ENCODE data around the gene IL17B.

Gene IL17B

GRCh38 chr5:149379177-149379761 lies at the start of gene IL17B:
Gene IL17B, minus strand, starts transcription at chr5:149379292. Its CDS starts 67 bp downstream, at chr5:149379225.
- no peak for DNase-seq

GRCh38 chr5:149428032-149428431 lies 48.9 kb upstream of the IL17B start:
- no peak for DNase-seq

- DNase-seq, result no peak
Observed at GRCh38 chr5:149427374-149427773, 48.3 kb upstream of the IL17B start.

- no peak for DNase-seq
Observed at GRCh38 chr5:149426931-149427330, 47.8 kb upstream of the IL17B start.

- DNase-seq, result no peak
Observed at GRCh38 chr5:149425729-149426128, 46.6 kb upstream of the IL17B start.

- no peak for DNase-seq
Observed at GRCh38 chr5:149424371-149425315, 45.6 kb upstream of the IL17B start.

- DNase-seq, result no peak
Observed at GRCh38 chr5:149423794-149424268, 44.7 kb upstream of the IL17B start.

- no peak for DNase-seq
Observed at GRCh38 chr5:149423049-149423793, 44.1 kb upstream of the IL17B start.

- no peak for DNase-seq
Observed at GRCh38 chr5:149422366-149423048, 43.4 kb upstream of the IL17B start.

- no peak for DNase-seq
Observed at GRCh38 chr5:149421834-149422233, 42.7 kb upstream of the IL17B start.

GRCh38 chr5:149421372-149421685 lies 42.2 kb upstream of the IL17B start:
- DNase-seq, result no peak

- DNase-seq, result no peak
Observed at GRCh38 chr5:149420545-149421371, 41.7 kb upstream of the IL17B start.

GRCh38 chr5:149419859-149420544 lies 40.9 kb upstream of the IL17B start:
- DNase-seq, result no peak

- no peak for DNase-seq
Observed at GRCh38 chr5:149419532-149419858, 40.4 kb upstream of the IL17B start.

- DNase-seq, result no peak
Observed at GRCh38 chr5:149418910-149419531, 39.9 kb upstream of the IL17B start.

GRCh38 chr5:149417711-149418368 lies 38.7 kb upstream of the IL17B start:
- DNase-seq, result no peak

- no peak for DNase-seq
Observed at GRCh38 chr5:149416987-149417710, 38.1 kb upstream of the IL17B start.

GRCh38 chr5:149415066-149415967 lies 36.2 kb upstream of the IL17B start:
- no peak for DNase-seq

All from CD4-positive, alpha-beta T cell treated with Interleukin-21 for 1 hour (primary cell).